GM12891 (cell line): ENCODE data around the gene GRIK1.
"Not testable (repeated sequence)": the region's sequence is repeated elsewhere in the genome, so short reads cannot be mapped to it uniquely, and the experiment has no call there.

Source experiments
- DNase-seq: peaks from one replicate; pipeline ENCODE4 v3.0.0; 2011; ENCODE audit warnings: low spot score; ENCODE audit not compliant: insufficient read length
- FAIRE-seq: peaks from 2 replicates; lab custom pipeline; 2011; peaks lifted over from hg19 to GRCh38; lab: Jason Lieb, UNC
- PAX5 ChIP-seq: IDR thresholded peaks from 2 replicates; pipeline ENCODE4 v1.6.1; 2011; ENCODE audit warnings: low read length, moderate library complexity, mild to moderate bottlenecking; ENCODE audit not compliant: insufficient read depth, severe bottlenecking
- POLR2A ChIP-seq: IDR thresholded peaks from 2 replicates; pipeline ENCODE4 v1.6.1; 2011; ENCODE audit warnings: low read depth, low read length, control low read depth
- POLR2AphosphoS5 ChIP-seq: IDR thresholded peaks from 2 replicates; pipeline ENCODE4 v1.6.1; 2011; ENCODE audit warnings: low read depth, low read length, control low read depth
- POU2F2 ChIP-seq: IDR thresholded peaks from 2 replicates; pipeline ENCODE4 v1.6.1; 2011; ENCODE audit warnings: low read depth, mild to moderate bottlenecking, control low read depth, low read length, moderate library complexity
- SPI1 ChIP-seq: IDR thresholded peaks from 2 replicates; pipeline ENCODE4 v1.6.1; 2011; ENCODE audit warnings: low read depth, low read length, control low read depth
- TAF1 ChIP-seq: IDR thresholded peaks from 2 replicates; pipeline ENCODE4 v1.6.1; 2011; ENCODE audit warnings: low read depth, low read length, control low read depth

GRIK1 gene

DNA sequence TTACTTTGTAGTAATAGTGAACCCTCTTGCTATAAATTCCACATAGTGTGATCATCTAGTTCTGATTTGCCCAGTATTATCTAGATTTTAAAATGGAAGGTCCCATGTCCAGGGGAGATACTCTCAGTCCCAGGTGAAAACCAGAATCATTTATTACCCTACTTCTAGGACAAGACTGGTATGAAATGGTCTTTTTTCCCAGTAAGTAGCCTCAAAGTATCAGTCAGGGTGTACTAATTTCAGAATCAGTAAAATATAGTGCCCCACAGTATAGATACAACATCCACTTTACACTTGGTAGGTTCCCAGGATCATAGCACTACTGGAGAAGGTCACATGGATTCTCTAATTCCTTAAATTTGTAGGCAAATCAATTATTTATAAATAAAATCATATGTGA lies 318.3 kb downstream of the GRIK1 start:
- DNase-seq, result no peak
- no peak for FAIRE-seq
- no peak for TF ChIP-seq POLR2A
- TF ChIP-seq POU2F2, result no peak
- no peak for TF ChIP-seq POLR2AphosphoS5
- no peak for TF ChIP-seq SPI1

DNA sequence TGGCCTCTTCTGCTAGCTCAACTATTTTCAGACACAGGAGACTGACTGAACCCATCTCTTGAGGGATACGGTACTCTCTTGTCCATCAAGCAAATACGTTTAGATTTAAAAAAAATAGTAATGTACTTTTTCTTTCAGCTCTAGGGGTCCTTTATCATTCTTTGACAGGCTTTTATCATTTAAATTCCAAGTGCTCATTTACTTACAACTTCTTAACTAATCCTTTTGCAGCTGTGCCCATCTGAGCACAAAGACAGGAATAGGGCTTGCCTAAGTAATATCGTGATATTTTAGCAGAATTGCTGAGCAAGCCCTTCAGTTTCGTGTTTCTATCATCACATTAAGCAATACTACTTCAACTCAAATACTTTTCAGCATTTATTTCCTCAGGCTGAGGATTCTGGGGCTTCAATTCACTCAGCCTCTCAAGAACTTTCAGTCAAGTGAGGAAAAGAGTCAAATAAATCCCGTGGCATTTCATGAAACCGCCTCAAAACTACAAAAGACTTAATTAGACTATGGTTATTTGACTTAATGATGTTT lies 323.5 kb downstream of the GRIK1 start:
- DNase-seq, result no peak
- TF ChIP-seq POLR2AphosphoS5 (no peak), POU2F2 (no peak), TAF1 (no peak), POLR2A (no peak), SPI1 (no peak), PAX5 (no peak)
- no peak for FAIRE-seq

GRCh38 chr21:29613877-29614276 lies 325.9 kb downstream of the GRIK1 start:
- FAIRE-seq, result no peak
- TF ChIP-seq POLR2AphosphoS5 (no peak), POLR2A (no peak), POU2F2 (no peak), SPI1 (no peak), PAX5 (no peak), TAF1 (no peak)
- no peak for DNase-seq

DNA sequence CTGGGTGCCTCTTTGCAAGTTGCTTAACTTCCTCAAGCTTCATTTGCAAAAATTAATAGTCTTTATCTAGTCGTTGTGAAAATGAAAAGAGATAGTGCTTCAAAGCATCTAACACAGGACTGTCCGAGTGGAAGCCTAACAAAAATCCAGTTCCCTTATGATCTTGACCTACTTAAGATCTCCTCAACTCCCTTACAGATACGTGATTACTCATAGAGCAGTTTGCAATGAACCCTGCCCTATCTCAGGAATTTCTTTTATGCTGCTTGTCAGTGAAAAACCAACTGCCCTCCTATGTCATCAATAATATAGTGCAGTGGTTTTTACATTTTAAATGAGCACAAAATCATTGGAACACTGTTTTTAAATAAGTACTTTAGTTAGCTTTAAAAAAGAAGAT lies 326.8 kb downstream of the GRIK1 start:
- TF ChIP-seq SPI1, result no peak
- TF ChIP-seq POU2F2, result no peak
- TF ChIP-seq POLR2A, result no peak
- no peak for TF ChIP-seq POLR2AphosphoS5
- TF ChIP-seq TAF1, result no peak
- no peak for TF ChIP-seq PAX5
- no peak for FAIRE-seq
- no peak for DNase-seq

DNA sequence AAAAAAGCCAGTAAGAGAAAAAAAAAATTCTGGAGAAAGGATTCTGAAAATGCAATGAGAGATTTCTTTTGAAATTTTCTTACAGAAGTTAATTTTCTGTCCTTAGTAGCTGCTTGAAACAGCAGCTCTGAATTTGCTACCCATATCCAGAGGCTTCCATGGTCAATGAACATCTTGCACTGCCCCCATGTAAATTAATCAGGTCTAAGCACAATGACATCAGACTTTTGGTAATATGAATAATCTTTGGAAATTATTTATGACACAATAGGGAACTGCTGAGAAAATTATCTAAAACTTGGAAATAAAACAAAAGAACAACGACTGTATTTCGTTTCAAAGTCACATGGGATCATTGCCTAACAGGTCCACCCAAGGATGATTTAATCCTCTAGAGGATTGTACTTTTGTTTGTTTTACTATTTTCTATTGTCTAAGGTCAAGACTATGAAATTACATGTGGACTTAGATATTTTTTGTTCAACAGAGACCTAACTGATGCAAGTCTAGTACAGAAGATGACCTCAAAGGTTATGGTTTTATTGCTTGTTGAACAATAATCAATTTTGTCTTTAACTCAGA lies 328.9 kb downstream of the GRIK1 start:
- TF ChIP-seq POLR2AphosphoS5 (no peak), SPI1 (no peak), TAF1 (no peak), POU2F2 (no peak)
- no peak for FAIRE-seq
- DNase-seq, result no peak

DNA sequence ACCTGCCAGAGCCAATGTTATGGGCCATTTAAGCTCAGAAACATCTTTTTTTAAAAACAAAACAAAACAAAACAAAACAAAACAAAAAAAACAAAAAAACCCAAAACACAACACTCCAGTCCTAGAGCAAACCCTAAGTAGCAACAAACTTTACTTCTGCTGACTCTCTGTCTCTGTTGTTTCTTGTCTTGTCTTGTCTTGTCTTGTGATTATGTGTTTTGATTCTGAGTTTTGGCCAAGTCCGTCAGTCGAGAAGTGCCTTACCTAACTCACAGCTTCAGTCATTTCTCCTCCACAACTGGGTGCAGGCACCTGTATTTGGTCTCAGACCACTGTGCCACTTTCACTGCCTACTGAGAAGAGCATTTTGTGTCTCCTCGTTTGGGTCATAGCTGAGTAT lies 333.2 kb downstream of the GRIK1 start:
- DNase-seq, result no peak
- TF ChIP-seq POLR2A (no peak), TAF1 (no peak), PAX5 (no peak), SPI1 (no peak), POU2F2 (no peak), POLR2AphosphoS5 (no peak)
- FAIRE-seq, result no peak

DNA sequence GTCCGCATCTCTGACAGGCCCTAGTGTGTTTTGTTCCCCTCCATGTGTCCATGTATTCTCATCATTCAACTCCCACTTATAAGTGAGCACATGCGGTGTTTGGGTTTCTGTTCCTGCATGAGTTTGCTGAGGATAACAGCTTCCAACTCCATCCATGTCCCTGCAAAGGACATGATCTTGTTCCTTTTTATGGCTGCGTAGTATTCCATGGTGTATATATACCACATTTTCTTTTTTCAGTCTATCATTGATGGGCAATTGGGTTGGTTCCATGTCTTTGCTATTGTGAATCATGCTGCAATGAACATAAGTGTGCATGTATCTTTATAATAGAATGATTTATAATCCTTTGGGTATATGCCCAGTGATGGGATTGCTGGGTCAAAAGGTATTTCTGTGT lies 334.6 kb downstream of the GRIK1 start:
- not testable (repeated sequence) for FAIRE-seq, DNase-seq

DNA sequence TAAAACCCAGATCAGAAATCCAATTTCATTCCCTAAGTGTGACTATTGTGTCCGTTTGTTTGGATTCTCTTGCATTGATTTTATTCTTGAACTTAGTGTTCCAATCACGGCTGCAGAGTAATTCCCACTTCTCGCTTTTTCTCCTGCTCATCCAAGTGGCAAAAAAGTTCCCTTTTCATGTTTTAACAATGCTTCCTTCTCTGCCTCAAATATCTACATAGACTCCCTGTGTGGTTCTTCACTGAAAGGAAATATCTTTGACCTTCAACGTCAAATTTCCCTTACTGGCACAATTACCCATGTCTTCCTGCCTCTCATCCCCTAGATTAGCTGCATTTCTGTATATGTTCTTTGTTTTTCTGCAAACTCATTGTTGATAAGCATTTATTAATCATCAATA lies 335.7 kb downstream of the GRIK1 start:
- no peak for TF ChIP-seq POU2F2
- no peak for TF ChIP-seq SPI1
- no peak for TF ChIP-seq POLR2AphosphoS5
- no peak for TF ChIP-seq PAX5
- TF ChIP-seq POLR2A, result no peak
- TF ChIP-seq TAF1, result no peak
- DNase-seq (no peak), FAIRE-seq (no peak)

DNA sequence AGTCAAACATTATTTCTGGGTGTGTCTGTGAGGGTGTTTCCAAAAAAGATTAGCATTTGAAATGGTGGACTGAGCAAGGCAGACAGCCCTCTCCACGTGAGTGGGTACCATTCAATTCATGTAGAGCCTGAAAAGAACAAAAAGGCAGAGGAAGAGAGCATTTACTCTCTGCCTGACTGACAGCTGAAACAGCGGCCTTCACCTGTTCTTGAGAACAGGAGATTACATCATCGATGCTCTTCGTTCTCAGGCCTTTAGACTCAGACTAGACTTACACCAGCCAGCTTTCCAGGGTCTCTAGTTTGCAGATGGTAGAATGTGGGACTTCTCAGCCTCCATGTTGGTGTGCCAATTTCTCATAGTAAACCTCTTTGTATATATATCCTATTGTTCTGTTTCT lies 338.7 kb downstream of the GRIK1 start:
- no peak for TF ChIP-seq POU2F2
- no peak for TF ChIP-seq POLR2A
- TF ChIP-seq POLR2AphosphoS5, result no peak
- no peak for TF ChIP-seq TAF1
- no peak for TF ChIP-seq PAX5
- FAIRE-seq (no peak), DNase-seq (no peak)

DNA sequence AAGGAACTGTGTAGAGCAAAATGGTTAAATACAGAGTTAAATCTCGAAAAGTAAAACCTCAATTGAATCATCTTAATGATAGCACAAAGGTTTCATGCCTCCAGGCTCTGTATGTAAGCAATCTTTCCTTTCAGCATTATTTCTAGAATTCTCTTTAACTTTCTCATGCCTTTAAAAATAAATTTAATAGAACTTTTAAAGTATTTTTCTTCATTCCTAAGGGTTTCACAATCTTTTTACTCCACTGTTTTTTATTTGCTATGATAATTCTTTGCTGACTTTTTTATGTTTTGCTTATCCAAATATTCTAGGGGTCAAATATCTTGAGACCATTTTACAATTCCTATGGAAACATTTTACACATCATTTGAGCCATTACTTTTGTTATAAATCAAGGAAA lies 353.1 kb downstream of the GRIK1 start:
- DNase-seq (no peak), FAIRE-seq (no peak)
- TF ChIP-seq SPI1 (no peak), POU2F2 (no peak), POLR2AphosphoS5 (no peak), PAX5 (no peak), POLR2A (no peak), TAF1 (no peak)
